HepG2 (cell line): Measurements from ENCODE around the gene NBPF1. TPM values are rescaled to one million over a fixed set of nuclear protein-coding genes. Genes with fewer than 3 reads are reported as not detected.

Experiments
- ATF6 ChIP-seq: sonication (generic); formaldehyde crosslinking; conservative IDR thresholded peaks from 2 replicates; pipeline ENCODE4 v1.4.0; 2020; ENCODE audit warnings: missing genetic modification reagents
- HOXA5 ChIP-seq: sonication (generic); formaldehyde crosslinking; IDR thresholded peaks from 2 replicates; pipeline ENCODE4 v1.4.0; 2020; ENCODE audit warnings: missing genetic modification reagents
- RAD21 ChIP-seq: fragments of 450-650 bp; formaldehyde crosslinking; IDR thresholded peaks from 2 replicates; pipeline ENCODE4 v1.5.0; 2020; ENCODE audit warnings: mild to moderate bottlenecking
- SRF ChIP-seq: IDR thresholded peaks from 2 replicates; pipeline ENCODE4 v1.6.1; 2011; ENCODE audit warnings: mild to moderate bottlenecking, low read depth, low read length, moderate library complexity
- STAT6 ChIP-seq: sonication (generic); formaldehyde crosslinking; IDR thresholded peaks from 2 replicates; pipeline ENCODE4 v1.4.0; 2020; ENCODE audit warnings: missing genetic modification reagents, mild to moderate bottlenecking, borderline replicate concordance
- ZNF121 ChIP-seq: sonication (generic); formaldehyde crosslinking; IDR thresholded peaks from 2 replicates; pipeline ENCODE4 v1.5.0; 2020; ENCODE audit warnings: mild to moderate bottlenecking, missing genetic modification reagents
- ZNF124 ChIP-seq: sonication (generic); formaldehyde crosslinking; IDR thresholded peaks from 2 replicates; pipeline ENCODE4 v1.4.0; 2020; ENCODE audit warnings: missing genetic modification reagents
- ZNF281 ChIP-seq: sonication (generic); formaldehyde crosslinking; IDR thresholded peaks from 2 replicates; pipeline ENCODE4 v1.4.0; 2020; ENCODE audit warnings: missing genetic modification reagents, borderline replicate concordance
- ZNF556 ChIP-seq: sonication (generic); formaldehyde crosslinking; IDR thresholded peaks from 2 replicates; pipeline ENCODE4 v1.4.0; 2020; ENCODE audit warnings: mild to moderate bottlenecking, missing genetic modification reagents, borderline replicate concordance
- ZNF574 ChIP-seq: sonication (generic); formaldehyde crosslinking; IDR thresholded peaks from 2 replicates; pipeline ENCODE4 v1.4.0; 2020; ENCODE audit warnings: missing genetic modification reagents
- ZNF605 ChIP-seq: sonication (generic); formaldehyde crosslinking; IDR thresholded peaks from 2 replicates; pipeline ENCODE4 v1.8.0; 2022; ENCODE audit warnings: mild to moderate bottlenecking, missing genetic modification reagents
- ZNF724P ChIP-seq: sonication (generic); formaldehyde crosslinking; IDR thresholded peaks from 2 replicates; pipeline ENCODE4 v1.8.0; 2022; ENCODE audit warnings: missing genetic modification reagents, borderline replicate concordance
- ZNF772 ChIP-seq: sonication (generic); formaldehyde crosslinking; IDR thresholded peaks from 2 replicates; pipeline ENCODE4 v1.5.0; 2020; ENCODE audit warnings: mild to moderate bottlenecking, missing genetic modification reagents
- ZNF784 ChIP-seq: sonication (generic); formaldehyde crosslinking; IDR thresholded peaks from 2 replicates; pipeline ENCODE4 v1.5.1; 2020; ENCODE audit warnings: missing genetic modification reagents, mild to moderate bottlenecking, borderline replicate concordance
- polyA plus RNA-seq, 8 experiments: library from polyadenylated mRNA; depleted of rRNA in 3 of 8; stranded (reverse) in 7 of 8; unstranded in 1 of 8; fragments of >200 nt; fragmentation: Illumina TruSeq in 4 of 8; extraction: Trizol in 4 of 8; gene quantifications; 2 replicates each; pipeline versions ENCODE4 v1.2.1 to v1.2.3, GENCODE V29; 2011 to 2016; ENCODE audit warnings: low read depth in 4 of 8, missing spikeins in 1 of 8, mixed read lengths in 1 of 8; ENCODE audit not compliant: insufficient read depth in 1 of 8
- total RNA-seq, 5 experiments: library from RNA; depleted of rRNA; stranded (reverse); fragments of >200 nt; fragmentation: Illumina TruSeq; extraction: Trizol; gene quantifications; 2 replicates each; pipeline ENCODE4 v1.2.3, GENCODE V29; 2016; ENCODE audit warnings: low read depth in 1 of 5

The NBPF1 gene
- total and polyA plus RNA-seq, 2 of the 13 experiments (the other 11 are each of a cell fraction or from before 2014, with no cell fraction given): 30.3 to 35.6 TPM

- TF ChIP-seq ZNF574 (CRISPR knock-in tag): 0 out of 2 replicates have a peak, but pooled peaks have one; percentile 28
- TF ChIP-seq ZNF772: peak; percentile 48; the same call in 1 of the 2 replicates
- TF ChIP-seq ZNF556 (CRISPR knock-in tag): peak; percentile 55; the same call in 1 of the 2 replicates
- 0 out of 2 replicates have a peak, but pooled peaks have one; percentile 67 for TF ChIP-seq HOXA5 (CRISPR knock-in tag)
- TF ChIP-seq STAT6 (CRISPR knock-in tag): peak; percentile 68; the same call in 1 of the 2 replicates
- peak; percentile 16; the same call in 1 of the 2 replicates for TF ChIP-seq ZNF281 (CRISPR knock-in tag)
- 0 out of 2 replicates have a peak, but pooled peaks have one; percentile 27 for TF ChIP-seq ZNF605 (CRISPR knock-in tag)
- 0 out of 2 replicates have a peak, but pooled peaks have one; percentile 39 for TF ChIP-seq SRF
- TF ChIP-seq ZNF124: peak; percentile 66; the same call in 1 of the 2 replicates
- 0 out of 2 replicates have a peak, but pooled peaks have one; percentile 30 for TF ChIP-seq ZNF121 (CRISPR knock-in tag)
- 0 out of 2 replicates have a peak, but pooled peaks have one; percentile 72 for TF ChIP-seq ZNF784 (CRISPR knock-in tag)
- TF ChIP-seq ZNF724P (CRISPR knock-in tag): peak; percentile 31; the same call in 1 of the 2 replicates
- TF ChIP-seq ATF6: 0 out of 2 replicates have a peak, but pooled peaks have one; percentile 83
- TF ChIP-seq RAD21 (CRISPR knock-in tag): 0 out of 2 replicates have a peak, but pooled peaks have one; percentile 18
Measured at GRCh38 chr1:16513412-16514106, 99.8 kb downstream of the NBPF1 start (continued).
